HepG2 (cell line): ENCODE measurements around the gene PLA2G2A. TPM values are rescaled to one million over a fixed set of nuclear protein-coding genes. Genes with fewer than 3 reads are reported as not detected.
"Not testable (repeated sequence)": the region's sequence is repeated elsewhere in the genome, so short reads cannot be mapped to it uniquely, and the experiment has no call there.

Experiments
- AHDC1 ChIP-seq: sonication (generic); formaldehyde crosslinking; IDR thresholded peaks from 2 replicates; pipeline ENCODE4 v1.5.1; 2020; ENCODE audit warnings: mild to moderate bottlenecking, missing genetic modification reagents, borderline replicate concordance
- BCL6 ChIP-seq: IDR thresholded peaks from 2 replicates; pipeline ENCODE4 v1.6.1; 2016; ENCODE audit warnings: missing genetic modification reagents, missing compliant biosample characterization
- CREM ChIP-seq, 2 experiments: sonication (generic) in 1 of 2; formaldehyde crosslinking in 1 of 2; IDR thresholded peaks; 2 replicates each; pipeline versions ENCODE4 v1.4.0 to v1.6.1; 2016 to 2020; ENCODE audit warnings: antibody characterized with exemption in 1 of 2, mild to moderate bottlenecking in 1 of 2, missing genetic modification reagents in 1 of 2
- ESRRA ChIP-seq: sonication (generic); formaldehyde crosslinking; IDR thresholded peaks from 2 replicates; pipeline ENCODE4 v1.5.1; 2020; ENCODE audit warnings: mild to moderate bottlenecking, low read depth, missing genetic modification reagents
- FOXO1 ChIP-seq: sonication (generic); formaldehyde crosslinking; IDR thresholded peaks from 2 replicates; pipeline ENCODE4 v1.4.0; 2020; ENCODE audit warnings: missing genetic modification reagents
- FOXP1 ChIP-seq, 2 experiments: fragments of 450-650 bp in 1 of 2; IDR thresholded peaks; 2 replicates each; pipeline ENCODE4 v1.6.1; 2017 to 2018; ENCODE audit warnings: antibody characterized with exemption in 1 of 2
- GATA4 ChIP-seq: sonication (generic); IDR thresholded peaks from 2 replicates; pipeline ENCODE4 v1.6.1; 2016; ENCODE audit warnings: antibody characterized with exemption, low read depth, borderline replicate concordance
- HDAC1 ChIP-seq: sonication (generic); formaldehyde crosslinking; IDR thresholded peaks from 2 replicates; pipeline ENCODE4 v1.5.1; 2020; ENCODE audit warnings: mild to moderate bottlenecking, missing genetic modification reagents
- HNF1A ChIP-seq, 2 experiments: sonication (generic) in 1 of 2; formaldehyde crosslinking in 1 of 2; IDR thresholded peaks; 2 replicates each; pipeline versions ENCODE4 v1.4.0 to v1.6.1; 2016 to 2020; ENCODE audit warnings: borderline replicate concordance in 1 of 2, low read depth in 1 of 2, mild to moderate bottlenecking in 1 of 2, missing genetic modification reagents in 1 of 2
- KDM6A ChIP-seq: IDR thresholded peaks from 2 replicates; pipeline ENCODE4 v1.6.1; 2016; ENCODE audit warnings: low read depth
- PHF21A ChIP-seq: sonication (generic); formaldehyde crosslinking; IDR thresholded peaks from 2 replicates; pipeline ENCODE4 v1.5.0; 2020; ENCODE audit warnings: mild to moderate bottlenecking, missing genetic modification reagents
- RARA ChIP-seq: IDR thresholded peaks from 2 replicates; pipeline ENCODE4 v1.6.1; 2016; ENCODE audit warnings: missing genetic modification reagents, missing compliant biosample characterization
- SOX6 ChIP-seq, 2 experiments: fragments of 450-650 bp in 1 of 2; sonication (generic) in 1 of 2; formaldehyde crosslinking in 1 of 2; IDR thresholded peaks; 2 replicates each; pipeline versions ENCODE4 v1.4.0 to v1.6.1; 2017 to 2020; ENCODE audit warnings: antibody characterized with exemption in 1 of 2, mild to moderate bottlenecking in 1 of 2, missing genetic modification reagents in 1 of 2
- TCF12 ChIP-seq, 2 experiments: fragments of 450-650 bp in 1 of 2; sonication (generic) in 1 of 2; formaldehyde crosslinking in 1 of 2; IDR thresholded peaks; 2 replicates each; pipeline versions ENCODE4 v1.6.1 to v1.8.0; 2017 to 2022; ENCODE audit warnings: antibody characterized with exemption in 1 of 2, mild to moderate bottlenecking in 1 of 2, missing genetic modification reagents in 1 of 2, moderate library complexity in 1 of 2
- TEAD3 ChIP-seq: optimal IDR thresholded peaks from 2 replicates; pipeline ENCODE3; 2016; ENCODE audit warnings: borderline replicate concordance
- ZFX ChIP-seq: sonication (generic); formaldehyde crosslinking; IDR thresholded peaks from 2 replicates; pipeline ENCODE4 v1.4.0; 2020; ENCODE audit warnings: mild to moderate bottlenecking, low read depth, missing genetic modification reagents, moderate library complexity
- ZNF614 ChIP-seq: IDR thresholded peaks from 2 replicates; pipeline ENCODE4 v1.6.1; 2018; ENCODE audit warnings: missing biosample characterization, missing genetic modification reagents, inconsistent platforms, borderline replicate concordance
- polyA plus RNA-seq, 8 experiments: library from polyadenylated mRNA; depleted of rRNA in 3 of 8; stranded (reverse) in 7 of 8; unstranded in 1 of 8; fragments of >200 nt; fragmentation: Illumina TruSeq in 4 of 8; extraction: Trizol in 4 of 8; gene quantifications; 2 replicates each; pipeline versions ENCODE4 v1.2.1 to v1.2.3, GENCODE V29; 2011 to 2016; ENCODE audit warnings: low read depth in 4 of 8, missing spikeins in 1 of 8, mixed read lengths in 1 of 8; ENCODE audit not compliant: insufficient read depth in 1 of 8
- total RNA-seq, 5 experiments: library from RNA; depleted of rRNA; stranded (reverse); fragments of >200 nt; fragmentation: Illumina TruSeq; extraction: Trizol; gene quantifications; 2 replicates each; pipeline ENCODE4 v1.2.3, GENCODE V29; 2016; ENCODE audit warnings: low read depth in 1 of 5

The PLA2G2A gene
- total and polyA plus RNA-seq, 2 of the 13 experiments (the other 11 are each of a cell fraction or from before 2014, with no cell fraction given): 0.35 to 30.3 TPM

DNA sequence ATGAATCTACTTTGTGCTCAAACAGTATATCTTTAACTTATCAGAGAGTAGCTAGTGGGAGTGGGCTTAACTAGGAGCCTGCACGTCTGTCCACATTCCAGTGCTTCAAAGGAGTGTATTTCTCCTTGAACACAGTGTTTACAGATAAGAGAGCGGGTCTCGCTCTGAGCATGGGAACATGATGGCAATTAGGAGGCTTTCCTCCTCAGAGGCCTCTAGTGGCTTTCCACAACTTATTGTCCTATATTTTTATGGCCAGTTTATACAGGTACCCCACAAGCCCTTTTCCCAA lies 52.3 kb downstream of the PLA2G2A start (continued):
- not testable (repeated sequence) for TF ChIP-seq HNF1A (IDR thresholded peaks at IDR 0.05; ENCODE audit: low read depth); FOXP1 (IDR thresholded peaks at IDR 0.05); SOX6 (IDR thresholded peaks at IDR 0.05); TCF12 (IDR thresholded peaks at IDR 0.05); CREM (CRISPR knock-in tag; IDR thresholded peaks at IDR 0.05)
- TF ChIP-seq HNF1A (CRISPR knock-in tag; IDR thresholded peaks at IDR 0.05; ENCODE audit: borderline replicate concordance) (peak; percentile 67; the same call in 1 of the 2 replicates), ZFX (CRISPR knock-in tag) (peak; percentile 54; the same call in 1 of the 2 replicates), FOXP1 (CRISPR knock-in tag; IDR thresholded peaks at IDR 0.05) (peak; percentile 74), FOXO1 (peak; percentile 50; the same call in 1 of the 2 replicates), PHF21A (CRISPR knock-in tag) (peak; percentile 52), SOX6 (CRISPR knock-in tag; IDR thresholded peaks at IDR 0.05) (peak; percentile 5; the same call in 1 of the 2 replicates), RARA (peak; percentile 37; the same call in 1 of the 2 replicates), TEAD3 (peak; percentile 90), ESRRA (CRISPR knock-in tag) (0 out of 2 replicates have a peak, but pooled peaks have one; percentile 14), TCF12 (CRISPR knock-in tag; IDR thresholded peaks at IDR 0.05) (0 out of 2 replicates have a peak, but pooled peaks have one; percentile 7), ZNF614 (CRISPR knock-in tag) (0 out of 2 replicates have a peak, but pooled peaks have one; percentile 4), HDAC1 (CRISPR knock-in tag) (0 out of 2 replicates have a peak, but pooled peaks have one; percentile 30), BCL6 (peak; percentile 50; the same call in 1 of the 2 replicates), KDM6A (peak; percentile 70; the same call in 1 of the 2 replicates), AHDC1 (CRISPR knock-in tag) (peak; percentile 63), GATA4 (peak; percentile 84), CREM (IDR thresholded peaks at IDR 0.05) (peak; percentile 36; the same call in 1 of the 2 replicates)
